GM23248 (cell line): ENCODE results near the gene MS4A2.

Source experiments
- EZH2 ChIP-seq: fragments of 200-600 bp; sonication (generic); IDR thresholded peaks from 2 replicates; pipeline ENCODE4 v1.6.1; 2018; ENCODE audit warnings: antibody characterized with exemption, mild to moderate bottlenecking; ENCODE audit not compliant: insufficient read depth, poor library complexity, severe bottlenecking
- EZH2phosphoT487 ChIP-seq: fragments of 200-600 bp; sonication (generic); IDR thresholded peaks from 2 replicates; pipeline ENCODE4 v1.6.1; 2018; ENCODE audit warnings: antibody characterized with exemption, moderate library complexity, mild to moderate bottlenecking, low read depth; ENCODE audit not compliant: insufficient read depth

- TF ChIP-seq EZH2phosphoT487 (no peak), EZH2 (no peak)
Observed at GRCh38 chr11:60077216-60077817, 11.1 kb upstream of the MS4A2 start.
